Upper lobe of left lung (tissue), 4 donors: ENCODE data around the gene SH3PXD2A.

Source experiments
- EP300 ChIP-seq, 4 donors: sonication (generic); formaldehyde crosslinking; IDR thresholded peaks; one replicate each; pipeline ENCODE4 v1.5.1; 2017; ENCODE audit warnings: antibody characterized with exemption in 4 of 4, control low read depth in 2 of 4
- TF ChIP-seq, protein P1 (sequence below), 6 experiments: fragments of 450-650 bp in 4 of 6; fragments of 200-600 bp in 2 of 6; sonication (generic) in 2 of 6; IDR thresholded peaks; one replicate each; pipeline ENCODE4 v1.5.1; 2016 to 2019; ENCODE audit warnings: antibody characterized with exemption in 6 of 6

DNA sequence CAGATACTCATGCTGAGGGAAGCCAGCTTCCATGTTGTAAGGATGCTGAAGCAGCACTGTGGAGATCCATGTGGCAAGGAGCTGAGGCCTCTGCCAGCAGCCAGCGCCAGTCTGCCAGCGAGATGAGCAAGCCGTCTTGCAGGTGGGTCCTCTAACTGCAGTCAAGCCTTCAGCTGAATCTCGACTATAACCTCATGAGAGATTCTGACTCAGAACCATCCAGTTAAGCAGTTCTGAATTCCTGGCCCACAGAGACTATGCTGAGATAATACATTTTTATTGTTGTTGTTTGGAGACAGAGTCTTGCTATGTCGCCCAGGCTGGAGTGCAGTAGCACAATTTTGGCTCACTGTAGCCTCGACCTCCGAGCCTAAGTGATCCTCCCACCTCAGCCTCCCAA, 105.6 kb downstream of the SH3PXD2A start:
- TF ChIP-seq EP300 (IDR thresholded peaks at IDR 0.05), result no peak
- TF ChIP-seq, protein P1, sequence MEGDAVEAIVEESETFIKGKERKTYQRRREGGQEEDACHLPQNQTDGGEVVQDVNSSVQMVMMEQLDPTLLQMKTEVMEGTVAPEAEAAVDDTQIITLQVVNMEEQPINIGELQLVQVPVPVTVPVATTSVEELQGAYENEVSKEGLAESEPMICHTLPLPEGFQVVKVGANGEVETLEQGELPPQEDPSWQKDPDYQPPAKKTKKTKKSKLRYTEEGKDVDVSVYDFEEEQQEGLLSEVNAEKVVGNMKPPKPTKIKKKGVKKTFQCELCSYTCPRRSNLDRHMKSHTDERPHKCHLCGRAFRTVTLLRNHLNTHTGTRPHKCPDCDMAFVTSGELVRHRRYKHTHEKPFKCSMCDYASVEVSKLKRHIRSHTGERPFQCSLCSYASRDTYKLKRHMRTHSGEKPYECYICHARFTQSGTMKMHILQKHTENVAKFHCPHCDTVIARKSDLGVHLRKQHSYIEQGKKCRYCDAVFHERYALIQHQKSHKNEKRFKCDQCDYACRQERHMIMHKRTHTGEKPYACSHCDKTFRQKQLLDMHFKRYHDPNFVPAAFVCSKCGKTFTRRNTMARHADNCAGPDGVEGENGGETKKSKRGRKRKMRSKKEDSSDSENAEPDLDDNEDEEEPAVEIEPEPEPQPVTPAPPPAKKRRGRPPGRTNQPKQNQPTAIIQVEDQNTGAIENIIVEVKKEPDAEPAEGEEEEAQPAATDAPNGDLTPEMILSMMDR (IDR thresholded peaks at IDR 0.05), result no peak
